H1 (cell line): ENCODE data around the gene LIFR. TPM values are rescaled to one million over a fixed set of nuclear protein-coding genes. Genes with fewer than 3 reads are reported as not detected.

Source experiments
- polyA plus RNA-seq, 7 experiments: library from polyadenylated mRNA; depleted of rRNA in 3 of 7; stranded (reverse) in 5 of 7; unstranded in 2 of 7; fragments of >200 nt in 5 of 7; fragments of 200-250 nt in 2 of 7; gene quantifications; 1 replicate in 5 of 7; 2 replicates in 1 of 7; 4 replicates in 1 of 7; pipeline versions ENCODE4 v1.2.1 to v1.2.3, GENCODE V29; 2011 to 2013; ENCODE audit warnings: missing spikeins in 2 of 7, mixed read lengths in 2 of 7
- total RNA-seq: library from RNA; stranded (reverse); fragmentation: NEBNext Ultra II Directional; extraction: Animal tissue kit (Norgen Biotek cat#: 25700); gene quantifications from 2 replicates; pipeline ENCODE4 v1.2.1, GENCODE V29; 2021
- TF ChIP-seq, protein P1 (sequence below): fragments of 300-600 bp; sonication (generic); IDR thresholded peaks from 2 replicates; pipeline ENCODE4 v1.7.1; 2012; ENCODE audit warnings: low read length, moderate library complexity, mild to moderate bottlenecking, inconsistent platforms; ENCODE audit not compliant: insufficient replicate concordance

The LIFR gene
- total and polyA plus RNA-seq, 2 of the 8 experiments (the other 6 are each of a cell fraction or from before 2014, with no cell fraction given) = 2.0 to 18.9 TPM

DNA sequence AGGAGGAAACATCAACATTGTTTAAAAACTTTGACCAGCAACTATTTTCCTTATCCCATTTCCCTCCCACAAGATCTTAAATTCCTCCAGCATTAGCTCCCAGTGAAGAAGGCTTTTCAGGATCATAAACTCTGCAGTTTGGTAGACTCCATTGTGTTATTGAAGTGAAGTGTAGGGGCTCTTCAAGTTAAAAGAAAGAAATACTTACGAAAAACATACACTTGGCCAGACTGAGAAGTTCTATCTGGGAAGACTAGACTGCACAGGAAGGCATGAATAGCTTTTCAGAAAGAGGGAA is 22.3 kb downstream of the LIFR start (continued):
- TF ChIP-seq, protein P1, sequence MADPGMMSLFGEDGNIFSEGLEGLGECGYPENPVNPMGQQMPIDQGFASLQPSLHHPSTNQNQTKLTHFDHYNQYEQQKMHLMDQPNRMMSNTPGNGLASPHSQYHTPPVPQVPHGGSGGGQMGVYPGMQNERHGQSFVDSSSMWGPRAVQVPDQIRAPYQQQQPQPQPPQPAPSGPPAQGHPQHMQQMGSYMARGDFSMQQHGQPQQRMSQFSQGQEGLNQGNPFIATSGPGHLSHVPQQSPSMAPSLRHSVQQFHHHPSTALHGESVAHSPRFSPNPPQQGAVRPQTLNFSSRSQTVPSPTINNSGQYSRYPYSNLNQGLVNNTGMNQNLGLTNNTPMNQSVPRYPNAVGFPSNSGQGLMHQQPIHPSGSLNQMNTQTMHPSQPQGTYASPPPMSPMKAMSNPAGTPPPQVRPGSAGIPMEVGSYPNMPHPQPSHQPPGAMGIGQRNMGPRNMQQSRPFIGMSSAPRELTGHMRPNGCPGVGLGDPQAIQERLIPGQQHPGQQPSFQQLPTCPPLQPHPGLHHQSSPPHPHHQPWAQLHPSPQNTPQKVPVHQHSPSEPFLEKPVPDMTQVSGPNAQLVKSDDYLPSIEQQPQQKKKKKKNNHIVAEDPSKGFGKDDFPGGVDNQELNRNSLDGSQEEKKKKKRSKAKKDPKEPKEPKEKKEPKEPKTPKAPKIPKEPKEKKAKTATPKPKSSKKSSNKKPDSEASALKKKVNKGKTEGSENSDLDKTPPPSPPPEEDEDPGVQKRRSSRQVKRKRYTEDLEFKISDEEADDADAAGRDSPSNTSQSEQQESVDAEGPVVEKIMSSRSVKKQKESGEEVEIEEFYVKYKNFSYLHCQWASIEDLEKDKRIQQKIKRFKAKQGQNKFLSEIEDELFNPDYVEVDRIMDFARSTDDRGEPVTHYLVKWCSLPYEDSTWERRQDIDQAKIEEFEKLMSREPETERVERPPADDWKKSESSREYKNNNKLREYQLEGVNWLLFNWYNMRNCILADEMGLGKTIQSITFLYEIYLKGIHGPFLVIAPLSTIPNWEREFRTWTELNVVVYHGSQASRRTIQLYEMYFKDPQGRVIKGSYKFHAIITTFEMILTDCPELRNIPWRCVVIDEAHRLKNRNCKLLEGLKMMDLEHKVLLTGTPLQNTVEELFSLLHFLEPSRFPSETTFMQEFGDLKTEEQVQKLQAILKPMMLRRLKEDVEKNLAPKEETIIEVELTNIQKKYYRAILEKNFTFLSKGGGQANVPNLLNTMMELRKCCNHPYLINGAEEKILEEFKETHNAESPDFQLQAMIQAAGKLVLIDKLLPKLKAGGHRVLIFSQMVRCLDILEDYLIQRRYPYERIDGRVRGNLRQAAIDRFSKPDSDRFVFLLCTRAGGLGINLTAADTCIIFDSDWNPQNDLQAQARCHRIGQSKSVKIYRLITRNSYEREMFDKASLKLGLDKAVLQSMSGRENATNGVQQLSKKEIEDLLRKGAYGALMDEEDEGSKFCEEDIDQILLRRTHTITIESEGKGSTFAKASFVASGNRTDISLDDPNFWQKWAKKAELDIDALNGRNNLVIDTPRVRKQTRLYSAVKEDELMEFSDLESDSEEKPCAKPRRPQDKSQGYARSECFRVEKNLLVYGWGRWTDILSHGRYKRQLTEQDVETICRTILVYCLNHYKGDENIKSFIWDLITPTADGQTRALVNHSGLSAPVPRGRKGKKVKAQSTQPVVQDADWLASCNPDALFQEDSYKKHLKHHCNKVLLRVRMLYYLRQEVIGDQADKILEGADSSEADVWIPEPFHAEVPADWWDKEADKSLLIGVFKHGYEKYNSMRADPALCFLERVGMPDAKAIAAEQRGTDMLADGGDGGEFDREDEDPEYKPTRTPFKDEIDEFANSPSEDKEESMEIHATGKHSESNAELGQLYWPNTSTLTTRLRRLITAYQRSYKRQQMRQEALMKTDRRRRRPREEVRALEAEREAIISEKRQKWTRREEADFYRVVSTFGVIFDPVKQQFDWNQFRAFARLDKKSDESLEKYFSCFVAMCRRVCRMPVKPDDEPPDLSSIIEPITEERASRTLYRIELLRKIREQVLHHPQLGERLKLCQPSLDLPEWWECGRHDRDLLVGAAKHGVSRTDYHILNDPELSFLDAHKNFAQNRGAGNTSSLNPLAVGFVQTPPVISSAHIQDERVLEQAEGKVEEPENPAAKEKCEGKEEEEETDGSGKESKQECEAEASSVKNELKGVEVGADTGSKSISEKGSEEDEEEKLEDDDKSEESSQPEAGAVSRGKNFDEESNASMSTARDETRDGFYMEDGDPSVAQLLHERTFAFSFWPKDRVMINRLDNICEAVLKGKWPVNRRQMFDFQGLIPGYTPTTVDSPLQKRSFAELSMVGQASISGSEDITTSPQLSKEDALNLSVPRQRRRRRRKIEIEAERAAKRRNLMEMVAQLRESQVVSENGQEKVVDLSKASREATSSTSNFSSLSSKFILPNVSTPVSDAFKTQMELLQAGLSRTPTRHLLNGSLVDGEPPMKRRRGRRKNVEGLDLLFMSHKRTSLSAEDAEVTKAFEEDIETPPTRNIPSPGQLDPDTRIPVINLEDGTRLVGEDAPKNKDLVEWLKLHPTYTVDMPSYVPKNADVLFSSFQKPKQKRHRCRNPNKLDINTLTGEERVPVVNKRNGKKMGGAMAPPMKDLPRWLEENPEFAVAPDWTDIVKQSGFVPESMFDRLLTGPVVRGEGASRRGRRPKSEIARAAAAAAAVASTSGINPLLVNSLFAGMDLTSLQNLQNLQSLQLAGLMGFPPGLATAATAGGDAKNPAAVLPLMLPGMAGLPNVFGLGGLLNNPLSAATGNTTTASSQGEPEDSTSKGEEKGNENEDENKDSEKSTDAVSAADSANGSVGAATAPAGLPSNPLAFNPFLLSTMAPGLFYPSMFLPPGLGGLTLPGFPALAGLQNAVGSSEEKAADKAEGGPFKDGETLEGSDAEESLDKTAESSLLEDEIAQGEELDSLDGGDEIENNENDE = no peak
- TF ChIP-seq, all 59 proteins: peak for 0
